Left kidney (tissue), 2 donors: ENCODE measurements around the gene ZNF827. TPM values are rescaled to one million over a fixed set of nuclear protein-coding genes. Genes with fewer than 3 reads are reported as not detected.

ENCODE experiments used
- DNase-seq: peaks from one replicate; pipeline ENCODE4 v3.0.0-alpha.2; 2013
- polyA plus RNA-seq: library from polyadenylated mRNA; unstranded; fragments of 120-200 nt; gene quantifications from one replicate; pipeline ENCODE4 v1.2.1, GENCODE V29; 2013; ENCODE audit not compliant: insufficient read length

ZNF827 gene
- polyA plus RNA-seq, 1 donor, result 47.5 TPM

DNA sequence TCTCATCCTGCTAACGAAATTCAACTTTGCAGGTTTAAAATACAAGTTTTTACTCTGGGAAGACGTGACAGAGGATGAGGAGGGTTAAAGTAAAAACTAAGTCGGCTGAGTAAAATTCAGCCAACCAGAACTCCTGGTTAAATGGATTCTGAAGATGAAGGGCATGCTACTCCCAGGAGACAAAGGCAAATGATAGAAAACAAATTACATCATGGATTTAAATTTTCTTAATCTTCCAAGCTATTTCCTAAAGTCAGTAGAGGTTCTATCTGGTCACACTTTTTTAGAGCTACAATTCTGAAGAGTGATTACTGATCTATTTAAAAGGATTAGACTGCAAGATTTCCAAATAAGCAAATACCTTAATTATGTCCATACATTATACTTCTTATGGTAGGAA lies 47.9 kb downstream of the ZNF827 start:
- DNase-seq, result no peak

- DNase-seq, result no peak
These were observed 50.2 kb downstream of the ZNF827 start for GRCh38 chr4:145888393-145888792.

DNA sequence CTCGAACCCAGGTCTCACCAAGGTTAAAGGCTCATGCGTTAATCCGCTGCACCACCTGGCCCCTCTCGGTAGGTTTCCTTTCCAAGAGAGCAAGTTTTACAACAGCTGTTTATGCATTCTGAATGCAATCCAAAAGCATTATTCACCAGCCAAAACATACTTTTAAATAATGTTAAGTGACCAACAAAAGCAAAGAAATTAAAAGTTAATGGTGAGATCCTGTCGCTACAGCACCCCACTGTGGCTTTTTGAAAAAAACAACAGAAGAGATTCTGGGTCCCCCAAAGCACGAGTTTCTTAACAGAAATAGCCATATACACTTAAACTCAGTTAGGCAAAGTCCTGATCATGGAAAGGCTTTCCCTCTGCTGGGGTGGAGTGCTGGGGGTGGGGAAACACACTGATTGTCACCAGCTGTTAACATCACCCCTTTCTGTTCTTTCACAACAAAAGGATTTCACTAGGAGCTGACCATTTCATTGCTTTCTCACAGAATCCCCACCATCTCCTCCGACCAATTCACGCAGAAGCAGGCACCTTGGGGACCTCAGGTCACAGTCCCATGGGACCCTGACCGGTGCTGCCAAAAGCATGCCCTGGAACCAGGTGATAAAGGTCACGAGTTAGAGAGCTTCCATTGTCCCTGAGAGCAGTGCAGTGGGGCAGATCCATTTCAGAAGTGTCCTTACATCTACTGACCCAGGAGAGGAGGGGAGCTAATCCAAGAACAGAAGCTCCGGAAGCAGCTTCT lies 51.2 kb downstream of the ZNF827 start:
- peak; percentile 64 for DNase-seq

GRCh38 chr4:145886871-145887240 lies 51.8 kb downstream of the ZNF827 start:
- no peak for DNase-seq

DNA sequence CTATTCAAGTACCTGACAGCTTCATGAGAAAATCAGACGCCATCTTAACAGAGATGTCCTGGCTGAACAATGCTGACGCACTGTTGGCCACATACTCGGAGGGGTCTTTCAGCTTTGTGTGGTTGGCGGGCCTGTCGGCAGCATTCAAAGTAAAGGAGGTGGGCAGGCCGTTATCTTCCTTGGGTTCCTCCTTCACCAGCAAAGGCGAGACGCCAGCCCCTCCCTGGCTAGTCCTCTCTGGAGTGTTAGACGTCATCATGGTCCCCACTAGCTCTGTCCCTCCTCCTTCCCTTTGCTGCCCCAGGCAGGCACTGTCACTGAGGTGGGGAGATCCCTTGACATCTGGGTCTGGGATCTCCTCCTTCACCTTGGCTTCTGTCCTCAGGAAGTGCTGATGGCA lies 53.0 kb downstream of the ZNF827 start:
- no peak for DNase-seq

- no peak for DNase-seq
These were observed 53.8 kb downstream of the ZNF827 start for GRCh38 chr4:145884775-145885174.

GRCh38 chr4:145883101-145883694 lies 55.4 kb downstream of the ZNF827 start:
- no peak for DNase-seq

GRCh38 chr4:145882604-145883003 lies 56.0 kb downstream of the ZNF827 start:
- DNase-seq, result no peak

- DNase-seq, result peak; percentile 53
These were observed 56.6 kb downstream of the ZNF827 start for GRCh38 chr4:145881989-145882388.

GRCh38 chr4:145881576-145881975 lies 57.0 kb downstream of the ZNF827 start:
- no peak for DNase-seq

DNA sequence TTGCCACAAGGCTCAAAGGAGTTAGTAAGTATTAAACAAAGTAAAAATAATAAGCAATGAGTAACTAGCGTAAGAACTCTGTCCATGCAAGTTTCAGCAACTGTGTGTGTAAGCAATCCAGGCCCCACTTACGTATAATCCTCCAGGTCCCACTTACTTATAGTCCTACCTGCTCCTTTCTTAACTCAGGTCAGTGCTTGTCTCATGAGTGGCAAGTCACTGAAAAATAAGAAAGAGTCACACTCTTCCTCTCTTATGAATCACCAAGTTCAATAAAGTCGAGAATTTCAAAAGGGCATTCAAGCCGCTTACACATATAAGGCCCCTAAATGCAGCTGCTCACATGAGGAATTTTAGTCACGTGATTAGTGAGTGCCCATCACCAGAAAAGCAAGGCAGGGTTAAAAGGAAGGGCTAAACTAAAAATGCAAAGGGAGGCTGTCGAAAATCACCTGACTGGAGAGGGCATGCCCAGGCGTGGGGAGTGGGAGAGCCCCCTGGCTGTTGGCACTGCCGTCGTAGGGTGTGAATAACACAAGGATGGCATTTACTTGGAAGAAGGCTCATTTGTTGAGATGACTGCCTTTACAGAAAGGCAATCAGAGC lies 58.2 kb downstream of the ZNF827 start:
- DNase-seq, result no peak

GRCh38 chr4:145879598-145879997 lies 59.0 kb downstream of the ZNF827 start:
- no peak for DNase-seq

DNA sequence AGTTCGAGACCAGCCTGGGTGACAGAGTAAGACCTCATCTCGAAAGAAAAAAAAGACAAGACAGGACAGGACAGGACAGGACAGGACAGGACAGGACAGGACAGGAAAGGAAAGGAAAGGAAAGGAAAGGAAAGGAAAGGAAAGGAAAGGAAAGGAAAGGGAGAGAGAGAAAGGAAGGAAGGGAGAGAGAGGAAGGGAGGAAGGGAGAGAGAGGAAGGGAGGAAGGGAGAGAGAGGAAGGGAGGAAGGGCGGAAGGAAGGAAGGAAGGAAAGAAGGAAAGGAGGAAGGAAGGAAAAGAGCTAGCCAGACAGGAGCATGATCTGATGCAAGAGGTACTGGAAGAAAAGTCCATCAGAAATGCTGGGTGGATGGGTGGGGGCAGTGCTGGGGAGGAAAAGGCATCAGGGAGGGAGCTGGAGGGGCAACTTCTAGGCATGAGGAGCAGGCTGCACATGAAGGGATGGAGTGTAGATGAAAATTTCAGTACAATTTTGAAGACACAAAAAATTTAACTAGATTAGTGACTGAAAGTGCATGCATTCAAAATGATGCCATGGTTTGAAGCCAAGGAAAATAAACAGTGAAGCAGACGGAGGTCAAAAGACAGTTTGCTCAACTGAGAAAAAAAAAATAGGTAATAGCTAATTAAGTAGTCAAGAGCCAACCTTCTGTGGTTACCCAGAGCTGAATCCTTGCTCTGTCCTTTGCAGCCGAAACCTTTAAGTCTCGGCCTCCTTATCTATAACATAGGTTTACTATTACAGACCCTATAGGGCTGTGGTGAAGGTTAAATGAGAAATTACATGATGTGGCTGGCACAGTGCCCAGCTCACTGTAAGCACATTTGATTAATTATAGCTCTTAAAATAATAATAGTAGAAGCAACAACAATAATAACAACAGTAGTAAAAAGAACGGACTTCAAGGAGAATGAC lies 59.9 kb downstream of the ZNF827 start:
- DNase-seq, result no peak

DNA sequence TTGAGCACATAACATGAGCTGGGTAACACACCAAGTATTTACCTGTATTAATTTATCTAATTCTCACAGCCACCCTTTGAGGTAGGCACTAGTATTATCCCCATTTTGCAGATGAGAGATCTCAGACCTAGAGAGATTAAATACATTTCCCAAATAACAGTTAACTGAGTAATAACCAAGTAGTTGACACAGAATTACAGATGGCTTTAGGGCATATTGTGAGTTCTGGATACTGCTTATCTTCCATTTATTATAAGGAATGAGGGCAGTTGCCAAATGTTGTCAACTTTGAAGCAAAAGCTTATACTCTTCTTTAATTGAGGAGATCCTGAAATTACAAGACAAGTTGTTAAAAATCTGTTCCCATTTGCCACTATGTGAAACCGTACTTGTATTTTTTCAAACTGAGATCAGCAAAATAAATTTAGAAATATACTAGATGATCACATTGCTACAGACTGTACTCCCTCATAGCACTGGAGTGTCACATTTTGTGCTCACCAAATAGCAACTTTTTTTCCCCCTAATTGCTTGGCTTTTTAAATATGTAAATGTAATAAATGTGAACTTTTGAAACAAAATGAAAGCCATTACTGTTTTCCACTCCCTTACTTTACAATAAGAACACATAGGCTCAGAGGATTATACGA lies 62.0 kb downstream of the ZNF827 start:
- no peak for DNase-seq

DNA sequence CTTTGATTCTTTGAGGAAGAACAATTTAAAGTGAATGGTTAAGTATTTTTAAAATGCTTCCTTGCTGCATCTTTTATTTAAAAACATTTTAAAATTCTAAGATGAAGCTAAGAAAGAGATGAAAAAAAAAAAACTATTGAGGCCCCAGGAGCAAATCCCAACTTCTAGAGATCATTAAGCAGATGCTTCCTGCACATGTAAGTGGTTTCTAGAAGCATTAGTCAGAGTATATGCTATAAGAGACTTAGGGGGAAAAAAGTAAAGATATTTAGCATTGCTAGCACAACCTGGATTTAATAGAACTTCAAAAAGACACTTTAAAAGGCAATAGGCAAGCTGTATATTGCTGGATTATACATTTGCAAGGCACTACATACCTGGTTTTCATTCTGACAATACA lies 64.7 kb downstream of the ZNF827 start:
- no peak for DNase-seq

GRCh38 chr4:145871209-145871608 lies 67.4 kb downstream of the ZNF827 start:
- no peak for DNase-seq

DNA sequence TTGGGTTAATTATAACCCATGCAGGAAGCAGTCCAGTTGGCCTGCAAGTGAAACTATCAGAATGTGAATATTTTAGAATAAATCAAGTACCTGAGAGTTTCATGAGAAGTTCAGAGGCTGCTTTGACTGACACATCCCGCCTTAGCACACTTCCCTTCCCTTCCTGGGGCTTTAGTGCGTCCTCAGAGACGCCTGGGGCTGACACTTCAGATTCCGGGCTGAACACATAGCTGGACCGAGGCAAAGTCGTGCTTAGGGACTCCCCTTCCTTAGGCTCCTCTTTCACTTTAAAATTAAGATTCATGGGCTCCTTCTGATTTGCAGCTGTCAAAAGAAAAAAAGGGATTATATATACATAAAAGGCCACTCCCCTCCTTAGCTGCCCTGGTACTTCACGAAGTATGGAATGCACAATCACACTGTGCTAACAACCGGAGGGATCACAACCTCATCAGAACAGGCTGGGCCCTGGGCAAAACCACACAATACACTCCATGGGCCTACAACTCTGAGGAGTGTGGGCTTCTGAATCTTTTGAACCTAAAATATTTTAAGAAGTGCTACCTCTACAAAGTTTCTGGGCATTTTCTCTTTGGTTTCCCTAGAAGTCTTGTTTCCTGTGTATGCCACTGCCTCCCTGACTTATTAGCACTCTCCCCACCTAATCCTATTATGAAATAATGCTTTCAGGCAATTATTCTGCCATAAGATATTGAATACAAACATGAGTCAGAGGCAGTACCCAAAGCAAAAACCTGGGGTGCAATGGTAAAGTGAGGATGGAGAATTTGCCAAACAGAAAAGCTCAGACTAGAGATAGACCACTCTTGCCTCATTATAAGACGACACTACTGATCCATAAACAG lies 68.2 kb downstream of the ZNF827 start:
- no peak for DNase-seq

DNA sequence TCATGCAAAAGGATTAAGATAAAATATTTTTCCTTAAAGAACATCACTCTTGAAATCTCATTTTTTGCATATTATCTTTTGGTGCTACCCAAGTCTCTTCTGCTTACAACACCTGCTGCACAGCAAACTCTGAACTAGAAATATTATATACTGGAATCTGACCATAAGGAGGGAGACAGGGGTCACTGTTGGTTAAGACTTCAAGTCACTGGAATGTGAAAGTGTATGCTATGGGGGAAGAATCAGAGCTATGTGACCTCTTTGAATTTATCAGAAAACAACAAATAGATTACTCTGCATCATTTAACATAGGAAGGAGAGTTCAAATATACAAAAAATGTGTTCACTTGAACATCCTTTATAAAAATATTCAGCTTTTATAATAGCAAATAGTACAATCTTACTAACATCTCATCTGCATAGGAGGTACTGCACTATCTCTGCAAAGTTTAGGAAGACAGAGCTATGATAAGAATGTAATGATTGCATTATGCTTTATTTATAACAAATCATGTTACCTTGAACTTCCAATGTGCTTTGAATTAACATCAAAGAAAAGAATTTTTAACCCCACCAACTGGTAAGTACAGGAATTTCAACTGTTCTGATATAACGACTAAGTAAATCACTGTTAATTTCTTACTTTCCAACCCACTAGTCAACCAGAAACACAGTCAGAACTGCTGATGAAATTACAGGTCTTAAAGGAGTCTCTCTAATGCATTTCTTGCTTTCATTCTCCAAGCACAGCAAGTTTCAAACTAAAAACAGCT lies 69.8 kb downstream of the ZNF827 start:
- DNase-seq, result no peak

DNA sequence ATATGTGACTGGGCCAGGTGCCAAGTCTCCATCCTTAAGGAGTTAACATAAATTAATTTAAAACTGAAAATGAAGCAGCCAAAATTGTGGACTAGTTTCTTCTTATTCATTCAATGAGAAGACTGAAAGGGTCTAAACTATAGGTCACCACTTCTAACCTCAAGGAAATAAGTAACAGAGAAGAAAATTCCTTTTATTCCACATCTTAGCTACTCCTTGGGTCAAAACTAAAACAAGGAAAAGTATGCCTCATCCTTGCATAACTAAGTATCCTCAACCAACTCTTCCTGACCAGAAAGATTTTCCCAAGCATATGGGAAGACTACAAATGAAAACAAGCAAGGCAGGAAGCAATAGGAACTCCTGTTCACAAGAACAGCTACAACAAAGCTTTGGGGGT lies 71.2 kb downstream of the ZNF827 start:
- DNase-seq, result no peak

- no peak for DNase-seq
These were observed 71.6 kb downstream of the ZNF827 start for GRCh38 chr4:145866991-145867390.
